ENCODE results near the gene TTC21A.

The TTC21A gene

DNA sequence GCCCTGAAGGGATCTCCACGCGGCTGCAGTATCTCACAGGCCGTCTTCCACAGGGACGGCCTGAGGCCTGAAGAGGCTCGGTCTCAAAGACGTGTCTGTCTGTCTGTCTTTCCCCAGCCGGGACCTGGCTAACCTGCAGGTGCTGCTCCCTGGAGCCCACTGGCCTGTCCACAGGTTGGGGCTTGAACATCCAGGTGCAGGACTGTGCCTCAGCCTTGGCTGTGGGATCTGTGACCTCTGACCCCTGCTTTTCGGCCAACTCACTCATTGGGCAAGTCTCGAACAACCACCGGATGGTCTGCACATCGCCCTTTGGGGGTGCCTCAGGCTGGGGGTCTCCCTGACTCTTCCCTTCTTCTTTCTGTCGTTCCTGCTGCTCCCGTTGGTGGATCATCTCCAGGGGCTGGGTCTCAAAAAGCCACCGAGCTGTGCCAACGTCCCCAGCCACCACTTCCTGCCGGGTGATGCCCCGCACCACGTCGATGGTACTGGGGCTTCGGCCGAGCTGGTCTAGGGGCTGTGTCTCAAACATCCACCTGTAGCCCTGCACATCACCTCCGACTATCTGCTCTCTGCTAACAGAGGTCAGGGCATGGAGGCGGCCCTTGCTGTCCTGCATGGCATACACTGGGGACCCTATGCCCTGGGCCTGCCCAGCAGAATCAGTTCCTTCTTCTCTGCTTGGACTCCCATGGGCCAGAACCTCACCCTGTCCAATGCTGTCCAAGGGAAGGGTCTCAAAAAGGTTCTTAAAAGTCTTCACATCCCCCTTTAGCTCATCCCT, 80.1 kb downstream of the TTC21A start:
- Mint-ChIP-seq H3K27ac (no peak overlapping the region), H3K9me3 (no peaks in the 10 kb centered on the region), H3K36me3 (ENCODE audit: low read depth) (no peaks in the 10 kb centered on the region), H3K4me1 (ENCODE audit: low read depth) (peaks cover 19% of the 10 kb centered on the region), H3K4me3 (no peak overlapping the region), H3K27me3 (ENCODE audit: low read depth) (no peaks in the 10 kb centered on the region)

Data from T-helper 1 cell treated with Interleukin-12 subunit alpha and Interleukin-12 subunit beta and Interleukin-4 antibody, amounts not matched to agents 30 μg/mL and 1 μg/mL, for 36 hours (primary cell).